ENCODE results near the gene COX14.

COX14 gene

DNA sequence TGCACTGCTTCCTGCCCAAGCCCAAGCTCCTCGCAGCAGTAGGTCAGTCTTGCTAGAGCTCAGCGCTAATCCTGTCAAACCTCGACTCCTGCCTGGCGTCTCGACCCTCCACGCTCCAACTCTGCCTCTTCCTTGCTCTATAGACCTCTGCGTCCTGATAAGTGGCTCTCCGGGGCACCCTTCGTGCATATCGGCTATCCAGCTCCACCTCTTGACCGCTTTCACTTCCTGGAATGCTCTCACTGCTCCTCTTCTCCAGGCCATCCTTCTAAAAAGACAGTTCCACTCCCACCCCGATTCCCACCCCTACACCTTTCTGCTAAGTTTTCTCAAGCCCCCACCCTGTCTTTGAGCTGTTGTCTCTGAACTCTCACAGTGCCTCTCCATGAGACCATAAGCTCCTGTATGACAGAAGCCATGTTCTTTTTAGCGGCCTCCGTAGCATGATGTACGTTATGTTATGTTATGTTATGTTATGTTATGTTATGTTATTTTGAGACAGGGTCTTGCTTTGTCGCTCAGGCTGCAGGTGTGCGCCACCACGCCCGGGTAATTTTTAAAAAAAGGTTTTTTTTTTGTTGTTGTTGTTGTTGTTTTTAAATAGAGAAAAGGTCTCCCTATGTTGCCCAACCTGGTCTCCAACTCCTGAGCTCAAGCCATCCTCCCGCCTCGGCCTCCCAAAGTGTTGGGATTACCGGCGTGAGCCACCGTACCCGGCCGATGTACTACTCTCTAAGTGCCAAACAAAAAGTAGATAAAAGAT lies 601 bp downstream of the COX14 start:
- H3K9me2 ChIP-seq (replicated peaks; ENCODE audit: low read depth, low read length) = no peaks in the 10 kb centered on the region

DNA sequence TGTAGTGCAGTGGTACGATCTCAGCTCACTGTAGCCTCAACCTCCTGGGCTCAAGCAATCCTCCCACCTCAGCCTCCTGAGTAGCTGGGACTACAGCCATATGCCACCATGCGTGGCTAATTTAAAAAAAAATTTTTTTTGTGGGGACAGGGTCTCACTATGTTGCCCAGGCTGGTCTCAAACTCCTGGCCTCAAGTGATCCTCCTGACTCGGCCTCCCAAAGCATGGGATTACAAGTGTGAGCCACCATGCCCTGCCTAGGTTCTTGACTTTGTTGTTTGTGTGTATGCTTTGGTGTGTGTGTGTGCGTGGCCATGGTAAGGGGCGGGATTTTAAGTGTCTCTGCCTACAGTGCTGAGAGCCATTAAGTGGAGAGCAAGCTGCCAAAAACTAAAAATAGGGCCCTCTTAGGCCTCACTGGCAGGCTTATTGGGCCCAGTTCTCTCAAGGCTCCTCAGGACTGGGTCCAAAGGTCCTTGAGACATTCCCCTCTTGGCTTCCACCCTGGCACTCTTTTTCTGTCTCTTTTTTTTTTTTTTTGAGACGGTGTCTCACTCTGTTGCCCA lies 5.1 kb downstream of the COX14 start:
- H3K4me2 ChIP-seq (ENCODE audit: low read depth, low read length, poor library complexity, severe bottlenecking) = peak overlapping the region; percentile 66
- H2AFZ ChIP-seq (ENCODE audit: low read length) = no peak overlapping the region
- no peaks in the 10 kb centered on the region for H3K27me3 ChIP-seq (ENCODE audit: insufficient read depth, low read length, poor library complexity, severe bottlenecking)
- peaks cover 19% of the 10 kb centered on the region for H3K4me1 ChIP-seq (ENCODE audit: insufficient read depth, low read length, poor library complexity, severe bottlenecking)
- H3K9ac ChIP-seq (ENCODE audit: low read depth, low read length, poor library complexity, severe bottlenecking) = no peak overlapping the region
- H3F3A ChIP-seq (ENCODE audit: low read depth) = no peaks in the 10 kb centered on the region
- H4K20me1 ChIP-seq (ENCODE audit: insufficient read depth, low read length, poor library complexity, severe bottlenecking) = peaks cover 14% of the 10 kb centered on the region
- H3K9me3 ChIP-seq (ENCODE audit: insufficient read depth, low read depth, low read length) = no peaks in the 10 kb centered on the region
- no peaks in the 10 kb centered on the region for H3K9me2 ChIP-seq (replicated peaks; ENCODE audit: low read depth, low read length)
- peaks cover 68% of the 10 kb centered on the region for H3K79me2 ChIP-seq (ENCODE audit: insufficient read depth, low read length)
- peaks cover 16% of the 10 kb centered on the region; the same call in 1 of the 2 replicates for H3K36me3 ChIP-seq (ENCODE audit: insufficient read depth, low read length)
- TF ChIP-seq CTCF (conservative IDR thresholded peaks at IDR 0.05; ENCODE audit: low read length) (no peak), EZH2phosphoT487 (IDR thresholded peaks at IDR 0.05; ENCODE audit: borderline replicate concordance) (no peak)
- H3K4me3 ChIP-seq (ENCODE audit: low read length, poor library complexity, severe bottlenecking) = no peak overlapping the region

More for the DNA sequence above, 601 bp downstream of the COX14 start:
- peak overlapping the region; percentile 62 for H2AFZ ChIP-seq (ENCODE audit: low read length)
- H3K36me3 ChIP-seq (ENCODE audit: insufficient read depth, low read length) = no peaks in the 10 kb centered on the region
- H3K27me3 ChIP-seq (ENCODE audit: insufficient read depth, low read length, poor library complexity, severe bottlenecking) = no peaks in the 10 kb centered on the region
- peaks cover 14% of the 10 kb centered on the region for H4K20me1 ChIP-seq (ENCODE audit: insufficient read depth, low read length, poor library complexity, severe bottlenecking)
- TF ChIP-seq CTCF (conservative IDR thresholded peaks at IDR 0.05; ENCODE audit: low read length) = no peak
- TF ChIP-seq EZH2phosphoT487 (IDR thresholded peaks at IDR 0.05; ENCODE audit: borderline replicate concordance) = no peak
- peak overlapping the region; percentile 79 for H3K9ac ChIP-seq (ENCODE audit: low read depth, low read length, poor library complexity, severe bottlenecking)
- peak overlapping the region; percentile 78 for H3K4me2 ChIP-seq (ENCODE audit: low read depth, low read length, poor library complexity, severe bottlenecking)
- H3K4me3 ChIP-seq (ENCODE audit: low read length, poor library complexity, severe bottlenecking) = peak overlapping the region; percentile 89
- H3K9me3 ChIP-seq (ENCODE audit: insufficient read depth, low read depth, low read length) = no peaks in the 10 kb centered on the region
- H3F3A ChIP-seq (ENCODE audit: low read depth) = no peaks in the 10 kb centered on the region
- H3K4me1 ChIP-seq (ENCODE audit: insufficient read depth, low read length, poor library complexity, severe bottlenecking) = peaks cover 31% of the 10 kb centered on the region
- peaks cover 52% of the 10 kb centered on the region for H3K79me2 ChIP-seq (ENCODE audit: insufficient read depth, low read length)

DNA sequence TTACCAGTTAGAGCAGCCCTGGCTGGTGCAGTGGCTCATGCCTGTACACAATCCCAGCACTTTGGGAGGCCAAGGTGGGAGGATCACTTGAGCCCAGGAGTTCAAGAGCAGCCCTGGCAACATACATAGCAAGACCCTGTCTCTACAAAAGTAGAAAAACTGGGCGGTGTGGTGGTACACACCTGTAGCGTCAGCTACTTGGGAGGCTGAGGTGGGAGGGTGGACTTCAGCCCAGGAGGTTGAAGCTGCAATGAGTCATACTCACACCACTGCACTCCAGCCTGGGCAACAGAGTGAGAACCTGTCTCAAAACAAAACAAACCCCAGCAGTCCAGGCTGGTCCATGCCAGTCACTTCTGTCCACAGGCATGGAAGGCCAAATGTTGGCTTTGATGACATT lies 7.4 kb downstream of the COX14 start:
- H2AFZ ChIP-seq (ENCODE audit: low read length) = no peak overlapping the region
- no peaks in the 10 kb centered on the region for H3K9me3 ChIP-seq (ENCODE audit: insufficient read depth, low read depth, low read length)
- H3F3A ChIP-seq (ENCODE audit: low read depth) = no peaks in the 10 kb centered on the region
- peaks cover 54% of the 10 kb centered on the region for H3K79me2 ChIP-seq (ENCODE audit: insufficient read depth, low read length)
- H3K4me2 ChIP-seq (ENCODE audit: low read depth, low read length, poor library complexity, severe bottlenecking) = no peak overlapping the region
- H3K4me3 ChIP-seq (ENCODE audit: low read length, poor library complexity, severe bottlenecking) = no peak overlapping the region
- H3K36me3 ChIP-seq (ENCODE audit: insufficient read depth, low read length) = peaks cover 19% of the 10 kb centered on the region; the same call in 1 of the 2 replicates
- TF ChIP-seq CTCF (conservative IDR thresholded peaks at IDR 0.05; ENCODE audit: low read length) = no peak
- TF ChIP-seq EZH2phosphoT487 (IDR thresholded peaks at IDR 0.05; ENCODE audit: borderline replicate concordance) = no peak
- H4K20me1 ChIP-seq (ENCODE audit: insufficient read depth, low read length, poor library complexity, severe bottlenecking) = peaks cover 6% of the 10 kb centered on the region
- no peak overlapping the region for H3K9ac ChIP-seq (ENCODE audit: low read depth, low read length, poor library complexity, severe bottlenecking)
- H3K27me3 ChIP-seq (ENCODE audit: insufficient read depth, low read length, poor library complexity, severe bottlenecking) = no peaks in the 10 kb centered on the region
- H3K9me2 ChIP-seq (replicated peaks; ENCODE audit: low read depth, low read length) = no peaks in the 10 kb centered on the region
- H3K4me1 ChIP-seq (ENCODE audit: insufficient read depth, low read length, poor library complexity, severe bottlenecking) = peaks cover 16% of the 10 kb centered on the region
